T-helper 1 cell treated with Interleukin-12 subunit alpha and Interleukin-12 subunit beta and Interleukin-4 antibody, amounts not matched to agents 30 ng/mL and 1 ng/mL, for 36 hours (primary cell): ENCODE measurements around the gene SMYD1. TPM values are rescaled to one million over a fixed set of nuclear protein-coding genes. Genes with fewer than 3 reads are reported as not detected.
"Not testable (repeated sequence)": the region's sequence is repeated elsewhere in the genome, so short reads cannot be mapped to it uniquely, and the experiment has no call there.

Source experiments
- intact Hi-C: fragments of 100-400 bp; cut with micrococcal nuclease; formaldehyde crosslinking; loops from one replicate; pipeline ENCODE4 v1.15.1; 2024
- total RNA-seq: library from RNA; stranded (reverse); gene quantifications from 2 replicates; pipeline ENCODE4 v1.2.3, GENCODE V29; 2022

The SMYD1 gene
- not detected in 2 replicates for total RNA-seq

GRCh38 chr2:88067598-88067997, at the start of gene SMYD1:
SMYD1 (plus strand) TSS chr2:88067825; CDS start chr2:88067865, 40 bp downstream.
- intact Hi-C loops, result loop anchor here (10.0 kb wide), 1 partner anchor 597 kb away; no protein-coding TSS in a partner anchor

DNA sequence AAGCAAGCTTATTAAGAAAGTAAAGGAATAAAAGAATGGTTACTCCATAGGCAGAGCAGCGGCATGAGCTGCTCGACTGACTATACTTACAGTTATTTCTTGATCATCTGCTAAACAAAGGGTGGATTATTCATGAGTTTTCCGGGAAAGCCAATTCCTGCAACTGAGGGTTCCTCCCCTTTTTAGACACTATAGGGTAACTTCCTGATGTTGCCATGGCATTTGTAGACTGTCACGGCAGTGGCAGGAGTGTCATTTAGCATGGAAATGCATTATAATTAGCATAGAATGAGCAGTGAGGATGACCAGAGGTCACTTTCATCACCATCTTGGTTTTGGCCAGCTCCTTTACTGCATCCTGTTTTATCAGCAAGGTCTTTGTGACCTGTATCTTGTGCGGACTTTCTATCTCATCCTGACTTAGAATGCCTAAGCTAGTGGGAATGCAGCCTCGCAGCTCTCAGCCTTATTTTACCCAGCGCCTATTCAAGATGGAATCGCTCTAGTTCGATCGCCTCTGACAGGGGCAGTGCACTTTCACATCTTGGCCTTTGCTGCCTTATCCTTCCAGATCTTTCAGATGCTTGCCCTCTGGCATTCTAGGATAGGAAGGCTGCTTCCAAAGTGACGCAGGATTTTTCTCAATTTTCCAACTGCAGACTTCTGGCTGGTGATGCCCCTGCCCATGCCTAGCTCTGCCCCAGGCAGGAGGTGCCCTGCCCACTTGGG, 49.4 kb upstream of the SMYD1 start:
- intact Hi-C loops, result not testable (repeated sequence)

DNA sequence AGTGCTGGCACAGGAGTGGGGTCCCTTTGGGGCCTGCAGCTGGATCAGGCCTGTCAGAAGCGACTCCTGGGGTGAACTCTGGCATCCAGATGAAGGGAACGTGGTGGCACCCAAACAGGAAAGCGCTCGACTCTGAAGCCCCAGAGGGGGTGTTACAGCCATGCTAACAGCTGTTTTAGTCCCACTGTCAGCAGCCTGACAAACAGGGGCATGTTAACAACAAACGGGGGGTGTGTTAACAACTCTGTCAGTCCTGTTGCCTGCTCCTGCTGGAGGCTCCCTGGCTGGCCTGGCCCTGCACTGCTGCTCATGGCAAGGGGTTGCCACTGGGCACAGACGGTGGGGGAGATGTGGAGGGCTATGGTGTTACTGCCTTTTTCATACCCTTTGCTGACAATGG, 48.7 kb upstream of the SMYD1 start:
- intact Hi-C loops, result no loop called here

GRCh38 chr2:88019985-88020384, 47.6 kb upstream of the SMYD1 start:
- intact Hi-C loops, result no loop called here

- intact Hi-C loops, result no loop called here
Measured at GRCh38 chr2:88022669-88022921, 45.0 kb upstream of the SMYD1 start.

GRCh38 chr2:88024509-88024908, 43.1 kb upstream of the SMYD1 start:
- intact Hi-C loops, result no loop called here

DNA sequence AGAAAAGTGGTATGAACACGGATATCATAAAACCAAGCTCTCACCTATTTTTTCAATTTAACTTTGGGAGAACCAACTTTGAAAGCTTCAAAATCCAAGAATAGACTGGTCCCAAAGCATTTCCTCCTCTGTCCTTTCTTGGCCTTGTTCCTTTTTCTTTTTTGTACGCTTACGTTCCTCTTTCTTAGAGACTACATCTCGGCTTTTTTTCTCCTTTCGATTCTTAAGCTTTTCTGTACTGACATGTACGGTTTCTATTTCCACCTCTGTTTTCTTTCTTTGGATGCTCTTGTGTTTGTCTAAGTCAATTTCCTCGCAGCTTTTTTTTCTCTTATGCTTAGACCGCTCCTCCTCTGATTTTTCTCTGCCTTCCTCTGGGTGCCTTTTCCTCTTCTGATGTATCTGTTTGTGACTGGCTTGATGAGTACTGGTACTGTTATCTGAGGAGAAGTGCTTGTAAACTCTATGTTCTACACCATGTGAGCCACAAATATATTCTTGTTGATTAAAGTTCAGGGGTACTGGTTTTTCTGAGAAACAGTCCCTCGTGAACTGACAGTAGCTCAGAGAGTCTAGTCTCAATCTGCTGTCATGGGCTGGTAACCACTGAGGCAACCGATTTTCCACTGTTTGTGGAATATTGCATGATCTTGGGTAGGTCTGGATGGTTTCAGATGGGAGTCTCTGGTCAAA, 39.8 kb upstream of the SMYD1 start:
- intact Hi-C loops, result no loop called here

- intact Hi-C loops, result no loop called here
Measured at GRCh38 chr2:88028931-88029330, 38.7 kb upstream of the SMYD1 start.

DNA sequence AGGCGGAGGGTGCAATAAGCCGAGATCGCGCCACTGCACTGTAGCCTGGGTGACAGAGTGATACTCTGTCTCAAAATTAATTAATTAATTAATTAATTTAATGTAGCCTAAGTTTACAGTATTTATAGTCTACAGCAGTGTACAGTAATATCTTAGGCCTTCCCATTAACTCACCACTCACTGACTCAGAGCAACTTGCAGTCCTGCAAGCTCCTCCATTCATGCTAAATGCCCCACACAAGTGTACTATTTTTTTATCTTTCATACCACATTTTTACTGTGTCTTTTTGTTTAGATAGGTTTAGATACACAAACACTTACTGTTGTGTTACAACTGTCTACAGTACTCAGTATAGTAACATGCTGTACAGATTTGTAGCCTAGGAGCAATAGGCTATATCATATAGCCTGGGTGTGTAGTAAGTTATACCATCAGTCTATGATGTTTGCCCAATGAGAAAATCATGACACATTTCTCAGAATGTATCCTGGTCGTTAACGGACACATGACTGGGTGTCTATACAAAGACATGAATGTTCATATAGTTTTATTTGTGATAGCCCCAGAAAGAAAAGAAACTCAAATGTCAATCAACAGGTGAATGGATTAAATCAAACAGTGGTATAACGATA, 35.4 kb upstream of the SMYD1 start:
- intact Hi-C loops, result no loop called here

- intact Hi-C loops, result no loop called here
Measured at GRCh38 chr2:88036182-88036581, 31.4 kb upstream of the SMYD1 start.

GRCh38 chr2:88036606-88037005, 31.0 kb upstream of the SMYD1 start:
- intact Hi-C loops, result no loop called here

GRCh38 chr2:88038263-88039105, 29.1 kb upstream of the SMYD1 start:
- intact Hi-C loops, result no loop called here

GRCh38 chr2:88042476-88042875, 25.1 kb upstream of the SMYD1 start:
- intact Hi-C loops, result no loop called here

- intact Hi-C loops, result not testable (repeated sequence)
Measured at GRCh38 chr2:88045561-88045960, 22.1 kb upstream of the SMYD1 start.

GRCh38 chr2:88048541-88048940, 19.1 kb upstream of the SMYD1 start:
- intact Hi-C loops, result loop anchor here (1.0 kb wide), 1 partner anchor 9 kb away; no protein-coding TSS in a partner anchor

DNA sequence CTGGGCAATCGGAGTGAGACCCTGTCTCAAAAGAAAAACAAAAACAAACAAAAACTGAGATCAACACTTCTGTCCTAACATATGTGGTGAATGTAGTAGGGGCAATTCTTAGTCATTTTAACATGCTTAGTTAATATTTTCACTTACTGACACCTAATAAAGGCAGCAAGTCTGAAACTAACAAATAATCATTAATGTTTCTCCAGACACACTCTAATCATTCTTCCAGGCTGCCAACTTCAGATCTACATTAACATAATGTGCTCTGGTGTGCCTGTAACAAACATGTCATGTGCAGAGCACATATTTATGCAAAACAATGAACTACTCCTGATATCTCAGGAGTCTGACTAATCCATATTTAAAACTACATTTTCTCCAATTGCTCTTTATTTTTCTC, 18.0 kb upstream of the SMYD1 start:
- intact Hi-C loops, result loop anchor here (10.0 kb wide), 1 partner anchor 1425 kb away; the partner anchor contains the start of gene RNF103

GRCh38 chr2:88051792-88052191, 15.8 kb upstream of the SMYD1 start:
- intact Hi-C loops, result loop anchor here (10.0 kb wide), 1 partner anchor 1427 kb away; the partner anchor contains the start of gene RNF103

GRCh38 chr2:88053296-88053695, 14.3 kb upstream of the SMYD1 start:
- intact Hi-C loops, result loop anchor here (10.0 kb wide), 1 partner anchor 1428 kb away; the partner anchor contains the start of gene RNF103

GRCh38 chr2:88053934-88054781, 13.5 kb upstream of the SMYD1 start:
- intact Hi-C loops, result loop anchor here (10.0 kb wide), 1 partner anchor 1429 kb away; the partner anchor contains the start of gene RNF103

- intact Hi-C loops, result loop anchor here (1.0 to 10.0 kb wide), 4 partner anchors 39 to 1430 kb away; partner anchors contain the start of genes EIF2AK3, RNF103, RNU2-63P and RPIA
Measured at GRCh38 chr2:88054782-88055370, 12.7 kb upstream of the SMYD1 start.
